A549 (cell line): ENCODE measurements around the gene IRF4. TPM values are rescaled to one million over a fixed set of nuclear protein-coding genes. Genes with fewer than 3 reads are reported as not detected.

Experiments
- ATAC-seq, 2 experiments: fragments of 200-7000 bp in 1 of 2; fragments of >200 bp in 1 of 2; cut with Nextera tagmentation in 1 of 2; cut with Tn5 transposase in 1 of 2; 3 replicates each; pipeline versions ENCODE4 v1.8.0 to v1.9.1; 2018 to 2020; ENCODE audit warnings: mild to moderate bottlenecking in 1 of 2, moderate library complexity in 1 of 2
- CTCF ChIA-PET: fragments of 300-600 bp; sonication (Branson Sonifier 250); formaldehyde crosslinking; extraction: SDS; loops from one replicate; lab custom pipeline; 2021; ENCODE audit warnings: antibody characterized with exemption, inconsistent platforms; lab: Yijun Ruan, JAX
- POLR2A ChIA-PET: fragments of 350-600 bp; formaldehyde crosslinking; extraction: SDS; loops from one replicate; lab custom pipeline; 2021; ENCODE audit warnings: antibody characterized with exemption, inconsistent platforms; lab: Yijun Ruan, JAX
- DNase-seq, 2 experiments: peaks; one replicate each; pipeline versions ENCODE4 v3.0.0 to v3.0.0-alpha.2; 2011 to 2016; ENCODE audit warnings: low read depth in 1 of 2, low spot score in 1 of 2
- FAIRE-seq: peaks from 2 replicates; lab custom pipeline; 2011; peaks lifted over from hg19 to GRCh38; lab: Jason Lieb, UNC
- H3K27ac ChIP-seq, 2 experiments: fragments of >200 bp; sonication (Bioruptor Twin); formaldehyde crosslinking; 3 replicates each; pipeline ENCODE4 v1.5.1; 2016 to 2017
- H3K4me1 ChIP-seq: fragments of >200 bp; sonication (Bioruptor Twin); formaldehyde crosslinking; 3 replicates; pipeline ENCODE4 v1.6.1; 2016
- H3K4me2 ChIP-seq: fragments of >200 bp; sonication (Bioruptor Twin); formaldehyde crosslinking; 3 replicates; pipeline ENCODE4 v1.6.1; 2016
- H3K4me3 ChIP-seq: fragments of >200 bp; sonication (Bioruptor Twin); formaldehyde crosslinking; 3 replicates; pipeline ENCODE4 v1.5.1; 2016
- H3K9me3 ChIP-seq: fragments of >200 bp; sonication (Bioruptor Twin); formaldehyde crosslinking; 3 replicates; pipeline ENCODE4 v1.6.1; 2016
- BCL3 ChIP-seq: fragments of >200 bp; sonication (Bioruptor Twin); formaldehyde crosslinking; IDR thresholded peaks from 3 replicates; pipeline ENCODE4 v1.6.1; 2016
- BHLHE40 ChIP-seq: IDR thresholded peaks from 2 replicates; pipeline ENCODE4 v1.6.1; 2012; ENCODE audit warnings: low read depth, low read length, inconsistent platforms
- CBX2 ChIP-seq: fragments of 200-600 bp; sonication (generic); IDR thresholded peaks from 2 replicates; pipeline ENCODE4 v1.6.1; 2016; ENCODE audit warnings: low read depth, mild to moderate bottlenecking, borderline replicate concordance
- CEBPB ChIP-seq, 2 experiments: fragments of >200 bp in 1 of 2; sonication (Bioruptor Twin) in 1 of 2; formaldehyde crosslinking in 1 of 2; IDR thresholded peaks; 2 replicates each; pipeline ENCODE4 v1.6.1; 2012 to 2016
- CTCF ChIP-seq: fragments of >200 bp; sonication (Bioruptor Twin); formaldehyde crosslinking; IDR thresholded peaks from 3 replicates; pipeline ENCODE4 v1.5.1; 2016
- EHF ChIP-seq: fragments of 250-450 bp; sonication (Bioruptor Pico); IDR thresholded peaks from 2 replicates; pipeline ENCODE4 v1.5.0; 2020; ENCODE audit warnings: mild to moderate bottlenecking
- ELK1 ChIP-seq: fragments of 150-350 bp; IDR thresholded peaks from 2 replicates; pipeline ENCODE4 v1.6.1; 2014; ENCODE audit warnings: low read depth, mild to moderate bottlenecking, low read length
- EP300 ChIP-seq, 2 experiments: fragments of >200 bp; sonication (Bioruptor Twin); formaldehyde crosslinking; IDR thresholded peaks; 2 replicates in 1 of 2; 3 replicates in 1 of 2; pipeline ENCODE4 v1.6.1; 2016 to 2017
- FOSL2 ChIP-seq, 2 experiments: fragments of 450-650 bp in 1 of 2; fragments of >200 bp in 1 of 2; sonication (Bioruptor Twin) in 1 of 2; formaldehyde crosslinking; IDR thresholded peaks; 2 replicates each; pipeline versions ENCODE4 v1.5.0 to v1.6.1; 2016 to 2020; ENCODE audit warnings: mild to moderate bottlenecking in 1 of 2, moderate library complexity in 1 of 2
- GATA3 ChIP-seq: IDR thresholded peaks from 2 replicates; pipeline ENCODE4 v1.6.1; 2012; ENCODE audit warnings: borderline replicate concordance
- JUN ChIP-seq, 2 experiments: fragments of >200 bp; sonication (Bioruptor Twin); formaldehyde crosslinking; IDR thresholded peaks; 2 replicates in 1 of 2; 3 replicates in 1 of 2; pipeline ENCODE4 v1.6.1; 2016 to 2017
- KDM5A ChIP-seq: fragments of 200-600 bp; sonication (generic); IDR thresholded peaks from 2 replicates; pipeline ENCODE4 v1.6.1; 2016; ENCODE audit warnings: antibody characterized with exemption, mild to moderate bottlenecking
- MAX ChIP-seq: IDR thresholded peaks from 2 replicates; pipeline ENCODE4 v1.6.1; 2012
- NPAS2 ChIP-seq: fragments of 250-450 bp; sonication (Bioruptor Pico); IDR thresholded peaks from 2 replicates; pipeline ENCODE4 v1.8.0; 2022; ENCODE audit warnings: mild to moderate bottlenecking, moderate library complexity, borderline replicate concordance
- PBX3 ChIP-seq: IDR thresholded peaks from 2 replicates; pipeline ENCODE4 v1.6.1; 2012
- RAD21 ChIP-seq, 2 experiments: fragments of >200 bp in 1 of 2; sonication (Bioruptor Twin) in 1 of 2; formaldehyde crosslinking in 1 of 2; IDR thresholded peaks in 1 of 2; conservative IDR thresholded peaks in 1 of 2; 2 replicates in 1 of 2; 3 replicates in 1 of 2; pipeline ENCODE4 v1.6.1; 2012 to 2018; ENCODE audit warnings: inconsistent platforms in 1 of 2
- SMC3 ChIP-seq: fragments of >200 bp; sonication (Bioruptor Twin); formaldehyde crosslinking; IDR thresholded peaks from 3 replicates; pipeline ENCODE4 v1.6.1; 2018; ENCODE audit warnings: inconsistent platforms
- SREBF2 ChIP-seq: fragments of 450-650 bp; IDR thresholded peaks from 2 replicates; pipeline ENCODE4 v1.6.1; 2014; ENCODE audit warnings: mild to moderate bottlenecking, moderate library complexity
- TFCP2L1 ChIP-seq: fragments of 250-450 bp; sonication (Bioruptor Pico); IDR thresholded peaks from 2 replicates; pipeline ENCODE4 v1.5.0; 2021; ENCODE audit warnings: mild to moderate bottlenecking
- ZC3H11A ChIP-seq: fragments of 450-650 bp; IDR thresholded peaks from 2 replicates; pipeline ENCODE4 v1.6.1; 2014; ENCODE audit warnings: antibody characterized with exemption, mild to moderate bottlenecking
- ZSCAN20 ChIP-seq: fragments of 250-450 bp; sonication (Bioruptor Pico); IDR thresholded peaks from 2 replicates; pipeline ENCODE4 v1.8.0; 2022; ENCODE audit warnings: mild to moderate bottlenecking, moderate library complexity
- WGBS: methylation state at CpG from one replicate; pipeline ENCODE4 v1.1.6; 2017; ENCODE audit errors: missing lambda C conversion rate; 5-methylcytosine and 5-hydroxymethylcytosine counted together
- polyA plus RNA-seq, 4 experiments: library from polyadenylated mRNA; depleted of rRNA in 3 of 4; stranded (reverse); fragments of >200 nt; fragmentation: RNase III in 1 of 4; extraction: RNeasy Plus Mini Kit Qiagen cat#74134 plus additional on column Dnase treatment in 1 of 4; gene quantifications; 2 replicates in 3 of 4; 3 replicates in 1 of 4; pipeline ENCODE4 v1.2.3, GENCODE V29; 2011 to 2017

Gene IRF4
- polyA plus RNA-seq, 2 of the 4 experiments (the other 2 are of a cell fraction): 0.03 TPM

GRCh38 chr6:408148-408547 lies 16.6 kb downstream of the IRF4 start:
- DNase-seq (no peak), FAIRE-seq (no peak), ATAC-seq (no peak)
- Histone ChIP-seq H3K9me3 (0 out of 3 replicates have a peak, but pooled peaks cover 8% of the 10 kb centered on the region), H3K4me2 (0 out of 3 replicates have a peak overlapping the region, but pooled peaks have one; percentile 25), H3K27ac (no peak overlapping the region), H3K4me3 (no peak overlapping the region), H3K4me1 (no peaks in the 10 kb centered on the region)
- CTCF ChIA-PET: interaction anchor here (0.8 to 1.4 kb wide), 4 partner anchors 10 to 16 kb away, joined by 3 to 7 read pairs (median 3); no protein-coding TSS in a partner anchor
- POLR2A ChIA-PET: no interaction called here
- 44% methylated on average over 5 of the region's 5 CpGs for WGBS
- TF ChIP-seq GATA3 (no peak), BHLHE40 (no peak), CBX2 (no peak), NPAS2 (no peak), CEBPB (IDR thresholded peaks at IDR 0.05) (no peak), MAX (no peak)

GRCh38 chr6:408599-409102 lies 17.1 kb downstream of the IRF4 start:
- ATAC-seq: peak; percentile 96 to 99
- H3K27ac ChIP-seq: no peak overlapping the region
- no peak overlapping the region for H3K4me3 ChIP-seq
- no peaks in the 10 kb centered on the region for H3K4me1 ChIP-seq
- peak; percentile 40 to 55 for DNase-seq
- WGBS: 40% methylated on average over 9 of the region's 9 CpGs
- 0 out of 3 replicates have a peak, but pooled peaks have one; percentile 15 for TF ChIP-seq SMC3
- TF ChIP-seq MAX: no peak
- TF ChIP-seq EP300 (IDR thresholded peaks at IDR 0.05): no peak
- TF ChIP-seq RAD21 (conservative IDR thresholded peaks at IDR 0.05 in 1 of 2, IDR thresholded peaks at IDR 0.05 in 1 of 2): peak; percentile 29 to 30; a peak in 3 of 5 replicates
- peak; percentile 35; the same call in 2 of the 3 replicates for TF ChIP-seq CTCF
- TF ChIP-seq TFCP2L1 (CRISPR knock-in tag): no peak
- no peak for TF ChIP-seq ZSCAN20
- no peak for TF ChIP-seq PBX3
- TF ChIP-seq, all 56 proteins: peak for 3
- ChIA-PET POLR2A (no interaction called here), CTCF (interaction anchor here (0.6 to 1.4 kb wide), 10 partner anchors 9 to 229 kb away, joined by 3 to 7 read pairs (median 3); no protein-coding TSS in a partner anchor)
- H3K9me3 ChIP-seq: 0 out of 3 replicates have a peak, but pooled peaks cover 8% of the 10 kb centered on the region
- no peak for FAIRE-seq
- H3K4me2 ChIP-seq: peak overlapping the region; percentile 25; the same call in 1 of the 3 replicates

GRCh38 chr6:409370-409972 lies 17.9 kb downstream of the IRF4 start:
- Histone ChIP-seq H3K4me1 (no peaks in the 10 kb centered on the region), H3K27ac (no peak overlapping the region)
- no peak for FAIRE-seq
- DNase-seq: no peak
- TF ChIP-seq CBX2 (no peak), FOSL2 (IDR thresholded peaks at IDR 0.05) (no peak), FOSL2 (CRISPR knock-in tag; IDR thresholded peaks at IDR 0.05) (no peak), TFCP2L1 (CRISPR knock-in tag) (no peak), CEBPB (IDR thresholded peaks at IDR 0.05) (no peak), BCL3 (no peak), EHF (no peak), KDM5A (no peak), BHLHE40 (no peak), SREBF2 (no peak), JUN (IDR thresholded peaks at IDR 0.05) (no peak), ELK1 (no peak), ZC3H11A (no peak)
- TF ChIP-seq, all 56 proteins: peak for 0
- ChIA-PET POLR2A (no interaction called here), CTCF (interaction anchor here (0.6 to 1.4 kb wide), 10 partner anchors 8 to 230 kb away, joined by 3 to 7 read pairs (median 3); no protein-coding TSS in a partner anchor)
- 66% methylated on average over 4 of the region's 4 CpGs for WGBS
- Histone ChIP-seq H3K9me3 (0 out of 3 replicates have a peak, but pooled peaks cover 8% of the 10 kb centered on the region), H3K4me3 (no peak overlapping the region), H3K4me2 (no peak overlapping the region)
- no peak for ATAC-seq
